ENCODE measurements around the gene ACTRT2.

ACTRT2 gene

DNA sequence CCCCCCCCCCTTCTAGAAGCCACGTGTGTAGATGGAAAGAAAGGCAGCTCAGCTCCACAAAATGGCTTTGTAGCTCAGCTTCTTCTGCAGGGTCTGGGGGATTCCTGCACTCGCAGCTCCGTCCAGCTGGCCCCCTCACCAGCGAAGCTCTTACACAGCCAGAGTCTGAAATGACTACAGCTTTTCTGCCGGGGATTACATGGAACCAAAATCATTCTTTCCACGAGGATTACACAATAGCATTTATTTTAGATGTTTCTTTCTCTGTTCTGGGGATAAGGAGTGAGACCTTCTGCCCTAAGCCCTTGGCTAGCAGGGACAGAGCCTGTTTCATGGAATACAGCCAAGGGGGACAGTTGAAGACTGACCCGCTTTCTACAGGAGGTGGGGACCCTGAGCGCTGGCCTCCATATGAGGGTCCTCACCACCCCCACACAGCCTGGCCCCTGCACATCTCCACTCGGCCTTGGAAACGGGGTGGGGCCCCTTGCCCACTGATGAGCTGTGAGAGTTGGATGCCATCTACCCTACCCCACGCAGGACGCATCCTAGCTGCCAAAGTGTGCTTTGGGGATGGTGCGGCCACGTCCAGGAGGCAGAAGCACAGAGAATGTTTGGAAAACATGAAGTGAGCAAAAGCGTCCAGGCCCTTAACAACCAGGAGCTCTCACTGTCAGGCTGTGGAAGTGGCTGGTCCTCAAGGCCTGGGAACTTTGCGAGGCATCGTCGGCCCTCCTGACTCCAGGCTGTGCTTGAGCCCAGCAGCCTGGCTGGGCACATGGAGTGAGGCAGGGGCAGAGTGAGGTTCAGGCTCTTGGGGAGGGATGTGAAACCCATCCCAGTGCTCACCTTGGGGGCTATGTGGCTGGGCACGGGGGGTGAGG is 14.5 kb downstream of the ACTRT2 start:
- no CpG with 5 or more reads among the region's 19 CpGs for WGBS (ENCODE audit: extremely low coverage, insufficient coverage, insufficient read length)
- Histone ChIP-seq H3K23ac (ENCODE audit: low read length) (no peak overlapping the region), H2BK120ac (ENCODE audit: insufficient read depth, low read length, poor library complexity) (no peak overlapping the region), H2BK12ac (ENCODE audit: low read length) (no peak overlapping the region), H3K9me3 (ENCODE audit: insufficient read depth, low read depth, low read length) (peaks cover 6% of the 10 kb centered on the region), H4K91ac (ENCODE audit: low read depth, low read length) (no peak overlapping the region), H2AK5ac (ENCODE audit: low read length) (no peak overlapping the region), H4K8ac (ENCODE audit: low read depth, low read length) (no peak overlapping the region), H2BK5ac (ENCODE audit: low read depth, low read length, poor library complexity) (no peak overlapping the region), H4K12ac (ENCODE audit: low read depth, low read length) (no peak overlapping the region), H3K4me2 (ENCODE audit: low read length) (no peak overlapping the region), H3K4me1 (ENCODE audit: control insufficient read depth in 1 of 2, insufficient read depth in 2 of 2, low read length in 2 of 2) (no peaks in the 10 kb centered on the region), H3K36me3 (ENCODE audit: control insufficient read depth in 1 of 2, insufficient read depth in 2 of 2, low read length in 2 of 2) (no peaks in the 10 kb centered on the region), H3K14ac (ENCODE audit: low read length) (no peak overlapping the region), H3K27me3 (ENCODE audit: insufficient read depth, low read length) (no peaks in the 10 kb centered on the region), H3K4me3 (ENCODE audit: low read depth, low read length) (no peak overlapping the region), H3K79me1 (ENCODE audit: low read length) (no peaks in the 10 kb centered on the region), H2AFZ (ENCODE audit: insufficient read depth, low read length, poor library complexity) (no peak overlapping the region), H3K27ac (ENCODE audit: low read depth, low read length) (no peak overlapping the region), H3K9ac (ENCODE audit: low read length) (no peak overlapping the region), H3K4ac (ENCODE audit: low read depth, low read length) (no peak overlapping the region), H3K79me2 (ENCODE audit: control insufficient read depth, insufficient read depth, low read length, poor library complexity) (no peaks in the 10 kb centered on the region), H3K18ac (ENCODE audit: low read length) (no peak overlapping the region)
- DNase-seq: no peak

DNA sequence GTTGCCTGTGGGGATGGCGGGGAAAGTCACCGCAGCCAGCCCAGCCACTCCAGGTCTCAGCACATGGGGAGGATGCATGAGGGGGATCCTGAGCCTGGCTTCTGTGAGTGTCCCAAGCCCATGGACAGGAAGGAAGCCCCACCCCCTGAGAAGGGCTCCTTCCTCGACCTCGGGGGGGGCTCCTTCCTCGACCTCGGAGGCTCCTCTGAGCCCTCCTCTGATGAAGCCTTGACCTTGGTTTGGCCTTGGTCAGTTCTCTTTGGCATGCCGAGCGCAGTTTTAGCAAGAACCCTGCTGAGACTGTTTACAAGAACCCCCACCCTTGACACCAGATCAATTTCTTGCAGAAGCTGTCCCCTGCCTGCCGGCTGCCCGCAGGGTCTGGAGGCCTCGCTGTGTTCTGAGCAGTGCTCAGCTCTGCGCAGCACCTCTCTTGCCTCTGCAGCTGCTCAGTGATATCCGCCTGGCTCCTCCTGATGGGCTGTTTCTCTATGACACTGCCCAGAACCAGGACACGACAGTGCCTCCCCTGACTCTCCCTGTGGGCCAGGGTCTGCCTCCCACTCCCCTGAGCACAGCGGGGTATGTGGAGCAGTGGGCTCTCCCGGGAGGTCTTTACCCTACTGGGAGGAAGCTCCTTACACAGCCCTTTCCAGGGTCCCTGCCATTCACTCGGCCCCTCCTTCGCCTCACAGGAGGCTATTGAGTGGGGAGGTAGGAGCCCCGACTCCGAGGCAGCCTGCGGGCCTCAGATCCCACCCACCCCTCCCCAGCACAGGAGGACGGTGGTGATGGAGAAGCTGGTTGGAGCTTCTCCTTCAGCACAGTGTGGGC is 15.4 kb downstream of the ACTRT2 start:
- no peak overlapping the region for H2BK12ac ChIP-seq (ENCODE audit: low read length)
- no peak overlapping the region for H2BK5ac ChIP-seq (ENCODE audit: low read depth, low read length, poor library complexity)
- no peaks in the 10 kb centered on the region for H3K27me3 ChIP-seq (ENCODE audit: insufficient read depth, low read length)
- DNase-seq: no peak
- no peak overlapping the region for H3K4me2 ChIP-seq (ENCODE audit: low read length)
- no peak overlapping the region for H3K14ac ChIP-seq (ENCODE audit: low read length)
- no peaks in the 10 kb centered on the region for H3K4me1 ChIP-seq (ENCODE audit: control insufficient read depth in 1 of 2, insufficient read depth in 2 of 2, low read length in 2 of 2)
- H3K27ac ChIP-seq (ENCODE audit: low read depth, low read length): no peak overlapping the region
- H3K36me3 ChIP-seq (ENCODE audit: control insufficient read depth in 1 of 2, insufficient read depth in 2 of 2, low read length in 2 of 2): no peaks in the 10 kb centered on the region
- H3K9ac ChIP-seq (ENCODE audit: low read length): no peak overlapping the region
- no peak overlapping the region for H2AK5ac ChIP-seq (ENCODE audit: low read length)
- peaks cover 5% of the 10 kb centered on the region for H3K9me3 ChIP-seq (ENCODE audit: insufficient read depth, low read depth, low read length)
- no peak overlapping the region for H3K4ac ChIP-seq (ENCODE audit: low read depth, low read length)
- no peak overlapping the region for H2AFZ ChIP-seq (ENCODE audit: insufficient read depth, low read length, poor library complexity)
- no peak overlapping the region for H3K4me3 ChIP-seq (ENCODE audit: low read depth, low read length)
- no peak overlapping the region for H3K23ac ChIP-seq (ENCODE audit: low read length)
- H3K79me1 ChIP-seq (ENCODE audit: low read length): no peaks in the 10 kb centered on the region
- WGBS (ENCODE audit: extremely low coverage, insufficient coverage, insufficient read length): no CpG with 5 or more reads among the region's 22 CpGs
- H4K91ac ChIP-seq (ENCODE audit: low read depth, low read length): no peak overlapping the region
- no peak overlapping the region for H3K18ac ChIP-seq (ENCODE audit: low read length)
- no peak overlapping the region for H2BK120ac ChIP-seq (ENCODE audit: insufficient read depth, low read length, poor library complexity)
- H4K12ac ChIP-seq (ENCODE audit: low read depth, low read length): no peak overlapping the region
- H3K79me2 ChIP-seq (ENCODE audit: control insufficient read depth, insufficient read depth, low read length, poor library complexity): no peaks in the 10 kb centered on the region
- H4K8ac ChIP-seq (ENCODE audit: low read depth, low read length): no peak overlapping the region

DNA sequence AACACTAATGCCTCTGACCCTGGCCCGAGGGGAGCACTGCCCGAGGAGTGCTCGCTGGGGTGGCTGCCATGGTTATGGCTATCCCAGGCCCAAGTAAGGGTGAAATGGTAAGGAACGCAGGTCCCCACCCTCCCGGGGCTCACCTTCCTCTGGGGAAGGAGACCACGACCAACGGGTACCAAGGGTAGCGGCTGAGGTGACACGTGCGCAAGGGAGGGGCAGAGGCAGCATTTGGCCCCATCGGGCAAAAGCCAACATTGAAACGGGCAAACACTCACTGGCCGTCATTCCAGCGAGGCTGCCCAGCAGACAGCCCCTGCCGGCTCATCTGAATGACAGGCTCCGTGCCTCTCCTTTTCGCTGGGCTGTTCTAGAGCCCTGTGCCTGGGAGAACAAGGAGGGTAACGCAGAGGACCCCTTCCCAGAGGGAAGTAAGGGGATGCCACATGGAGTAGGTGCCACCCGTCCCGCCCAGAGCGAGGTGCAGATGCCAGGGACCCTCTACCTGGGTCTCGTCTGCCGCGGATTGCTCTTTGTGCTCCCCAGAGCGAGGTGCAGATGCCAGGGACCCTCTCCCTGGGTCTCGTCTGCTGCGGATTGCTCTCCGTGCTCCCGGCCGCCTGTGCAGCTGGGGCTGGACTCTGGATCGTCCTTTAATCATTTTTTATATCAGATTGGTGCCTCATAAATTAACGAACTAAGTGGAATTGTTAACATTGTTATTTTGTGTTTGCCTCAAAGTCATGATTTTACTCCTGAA is 16.2 kb downstream of the ACTRT2 start:
- no peak overlapping the region for H2AK5ac ChIP-seq (ENCODE audit: low read length)
- no peak overlapping the region for H3K9ac ChIP-seq (ENCODE audit: low read length)
- H3K9me3 ChIP-seq (ENCODE audit: insufficient read depth, low read depth, low read length): peaks cover 5% of the 10 kb centered on the region
- H4K8ac ChIP-seq (ENCODE audit: low read depth, low read length): no peak overlapping the region
- no peak overlapping the region for H2BK12ac ChIP-seq (ENCODE audit: low read length)
- no peak overlapping the region for H3K4ac ChIP-seq (ENCODE audit: low read depth, low read length)
- H3K18ac ChIP-seq (ENCODE audit: low read length): no peak overlapping the region
- H3K14ac ChIP-seq (ENCODE audit: low read length): no peak overlapping the region
- no peak overlapping the region for H3K23ac ChIP-seq (ENCODE audit: low read length)
- H4K12ac ChIP-seq (ENCODE audit: low read depth, low read length): no peak overlapping the region
- no peak overlapping the region for H2AFZ ChIP-seq (ENCODE audit: insufficient read depth, low read length, poor library complexity)
- no peak overlapping the region for H3K4me3 ChIP-seq (ENCODE audit: low read depth, low read length)
- H2BK120ac ChIP-seq (ENCODE audit: insufficient read depth, low read length, poor library complexity): no peak overlapping the region
- no peak overlapping the region for H2BK5ac ChIP-seq (ENCODE audit: low read depth, low read length, poor library complexity)
- H4K91ac ChIP-seq (ENCODE audit: low read depth, low read length): no peak overlapping the region
- no peak overlapping the region for H3K27ac ChIP-seq (ENCODE audit: low read depth, low read length)
- no peak for DNase-seq
- no peaks in the 10 kb centered on the region for H3K79me1 ChIP-seq (ENCODE audit: low read length)
- H3K79me2 ChIP-seq (ENCODE audit: control insufficient read depth, insufficient read depth, low read length, poor library complexity): no peaks in the 10 kb centered on the region
- H3K27me3 ChIP-seq (ENCODE audit: insufficient read depth, low read length): no peaks in the 10 kb centered on the region
- no peaks in the 10 kb centered on the region for H3K36me3 ChIP-seq (ENCODE audit: control insufficient read depth in 1 of 2, insufficient read depth in 2 of 2, low read length in 2 of 2)
- no peak overlapping the region for H3K4me2 ChIP-seq (ENCODE audit: low read length)
- H3K4me1 ChIP-seq (ENCODE audit: control insufficient read depth in 1 of 2, insufficient read depth in 2 of 2, low read length in 2 of 2): no peaks in the 10 kb centered on the region
- no CpG with 5 or more reads among the region's 32 CpGs for whole genome bisulfite sequencing (ENCODE audit: extremely low coverage, insufficient coverage, insufficient read length)

DNA sequence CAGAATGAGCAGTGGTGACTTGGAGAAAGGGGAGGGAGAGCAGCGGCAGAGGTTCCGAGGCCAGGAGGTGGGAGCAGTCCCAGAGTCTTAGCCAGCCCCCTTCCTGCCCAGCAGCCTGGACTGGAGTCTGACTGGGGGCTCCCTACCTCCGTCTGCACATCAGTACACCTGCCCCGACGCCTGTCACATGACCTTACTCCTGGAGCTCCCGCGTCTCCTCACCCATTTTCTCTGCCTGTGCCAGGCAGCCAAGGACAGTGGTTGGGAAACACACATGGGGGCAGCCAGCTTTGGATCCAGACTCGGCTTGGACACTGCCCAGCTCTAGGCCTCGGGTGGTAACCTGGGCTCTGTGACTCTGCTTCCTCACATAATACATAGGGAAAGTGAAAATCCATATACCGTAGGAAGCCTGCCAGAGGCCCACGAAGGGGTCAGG is 16.9 kb downstream of the ACTRT2 start:
- Histone ChIP-seq H3K18ac (ENCODE audit: low read length) (no peak overlapping the region), H4K91ac (ENCODE audit: low read depth, low read length) (no peak overlapping the region), H3K9ac (ENCODE audit: low read length) (no peak overlapping the region), H3K27me3 (ENCODE audit: insufficient read depth, low read length) (no peaks in the 10 kb centered on the region), H2AK5ac (ENCODE audit: low read length) (no peak overlapping the region), H2BK5ac (ENCODE audit: low read depth, low read length, poor library complexity) (no peak overlapping the region), H4K12ac (ENCODE audit: low read depth, low read length) (no peak overlapping the region), H3K4me3 (ENCODE audit: low read depth, low read length) (no peak overlapping the region), H3K79me1 (ENCODE audit: low read length) (no peaks in the 10 kb centered on the region), H3K36me3 (ENCODE audit: control insufficient read depth in 1 of 2, insufficient read depth in 2 of 2, low read length in 2 of 2) (no peaks in the 10 kb centered on the region), H2BK120ac (ENCODE audit: insufficient read depth, low read length, poor library complexity) (no peak overlapping the region), H4K8ac (ENCODE audit: low read depth, low read length) (no peak overlapping the region), H2AFZ (ENCODE audit: insufficient read depth, low read length, poor library complexity) (no peak overlapping the region), H3K79me2 (ENCODE audit: control insufficient read depth, insufficient read depth, low read length, poor library complexity) (no peaks in the 10 kb centered on the region), H3K9me3 (ENCODE audit: insufficient read depth, low read depth, low read length) (peaks cover 5% of the 10 kb centered on the region), H3K4me1 (ENCODE audit: control insufficient read depth in 1 of 2, insufficient read depth in 2 of 2, low read length in 2 of 2) (no peaks in the 10 kb centered on the region), H2BK12ac (ENCODE audit: low read length) (no peak overlapping the region), H3K14ac (ENCODE audit: low read length) (no peak overlapping the region), H3K4me2 (ENCODE audit: low read length) (no peak overlapping the region), H3K4ac (ENCODE audit: low read depth, low read length) (no peak overlapping the region), H3K27ac (ENCODE audit: low read depth, low read length) (no peak overlapping the region), H3K23ac (ENCODE audit: low read length) (no peak overlapping the region)
- WGBS (ENCODE audit: extremely low coverage, insufficient coverage, insufficient read length): no CpG with 5 or more reads among the region's 11 CpGs
- DNase-seq: no peak
